PC-3 (cell line): ENCODE data around the gene CCS. TPM values are rescaled to one million over a fixed set of nuclear protein-coding genes. Genes with fewer than 3 reads are reported as not detected.

Source experiments
- ATAC-seq: fragments of 200-7000 bp; cut with Tn5 transposase; 2 replicates; pipeline ENCODE4 v1.9.1; 2020; ENCODE audit warnings: mild to moderate bottlenecking, moderate library complexity
- BruUV-seq: library from RNA; stranded (reverse); fragments of 400-500 nt; replicated peaks from 2 replicates; lab custom pipeline; 2021; lab: Mats Ljungman, UMichigan
- CTCF ChIA-PET: fragments of 300-600 bp; sonication (Branson Sonifier 250); formaldehyde crosslinking; loops from one replicate; lab custom pipeline; 2022; ENCODE audit warnings: antibody characterized with exemption; lab: Charles Lee
- POLR2A ChIA-PET: fragments of 300-600 bp; sonication (Branson Sonifier 250); formaldehyde crosslinking; loops from one replicate; lab custom pipeline; 2022; ENCODE audit warnings: antibody characterized with exemption; ENCODE audit not compliant: unreplicated experiment; lab: Charles Lee
- DNase-seq: peaks from one replicate; pipeline ENCODE4 v3.0.0-alpha.2; 2015
- H2AFZ ChIP-seq: fragments of 300-600 bp; sonication (generic); 2 replicates; pipeline ENCODE4 v1.6.0; 2016; ENCODE audit warnings: antibody characterized with exemption, low read length
- H3F3A ChIP-seq: fragments of 300-600 bp; sonication (generic); one replicate; pipeline ENCODE4 v1.6.0; 2017; ENCODE audit warnings: antibody characterized with exemption, low read length, control low read depth, mild to moderate bottlenecking; ENCODE audit not compliant: unreplicated experiment
- H3K27ac ChIP-seq: fragments of 300-600 bp; sonication (generic); 2 replicates; pipeline ENCODE4 v1.5.1; 2016; ENCODE audit warnings: mild to moderate bottlenecking, low read length
- H3K27me3 ChIP-seq: fragments of 300-600 bp; sonication (generic); 2 replicates; pipeline ENCODE4 v1.6.1; 2016; ENCODE audit warnings: low read length, mixed read lengths
- H3K36me3 ChIP-seq: fragments of 300-600 bp; sonication (generic); 2 replicates; pipeline ENCODE4 v1.6.1; 2016; ENCODE audit warnings: low read depth, mixed run types, low read length, mixed read lengths
- H3K4me1 ChIP-seq: fragments of 300-600 bp; sonication (generic); 2 replicates; pipeline ENCODE4 v1.5.1; 2016; ENCODE audit warnings: low read length; ENCODE audit not compliant: insufficient read depth
- H3K4me2 ChIP-seq: fragments of 300-600 bp; sonication (generic); 2 replicates; pipeline ENCODE4 v1.6.0; 2016; ENCODE audit warnings: low read length
- H3K4me3 ChIP-seq: fragments of 300-600 bp; sonication (generic); 2 replicates; pipeline ENCODE4 v1.5.1; 2016; ENCODE audit warnings: mild to moderate bottlenecking, low read length, mixed read lengths
- H3K79me2 ChIP-seq: fragments of 300-600 bp; sonication (generic); 2 replicates; pipeline ENCODE4 v1.6.1; 2017; ENCODE audit warnings: low read length, mixed read lengths
- H3K9ac ChIP-seq: fragments of 300-600 bp; sonication (generic); 2 replicates; pipeline ENCODE4 v1.6.0; 2016; ENCODE audit warnings: mild to moderate bottlenecking, low read length
- H3K9me2 ChIP-seq: fragments of 300-600 bp; sonication (generic); replicated peaks from 2 replicates; pipeline ENCODE4 v1.6.1; 2016; ENCODE audit warnings: mixed run types, low read length, mixed read lengths
- H3K9me3 ChIP-seq: fragments of 300-600 bp; sonication (generic); 2 replicates; pipeline ENCODE4 v1.6.1; 2016; ENCODE audit warnings: low read length, mixed read lengths
- H4K20me1 ChIP-seq: fragments of 300-600 bp; sonication (generic); 2 replicates; pipeline ENCODE4 v1.6.1; 2016; ENCODE audit warnings: low read length, mixed read lengths
- CTCF ChIP-seq: fragments of 300-600 bp; sonication (generic); conservative IDR thresholded peaks from 2 replicates; pipeline ENCODE4 v1.5.1; 2017; ENCODE audit warnings: antibody characterized with exemption, low read depth, mild to moderate bottlenecking, low read length
- EZH2 ChIP-seq: fragments of 300-600 bp; sonication (generic); IDR thresholded peaks from one replicate; pipeline ENCODE4 v1.6.1; 2017; ENCODE audit warnings: antibody characterized with exemption, mild to moderate bottlenecking, low read length; ENCODE audit not compliant: unreplicated experiment
- EZH2phosphoT487 ChIP-seq: fragments of 300-600 bp; sonication (generic); IDR thresholded peaks from 2 replicates; pipeline ENCODE4 v1.6.1; 2018; ENCODE audit warnings: mild to moderate bottlenecking, antibody characterized with exemption, low read length, borderline replicate concordance
- intact Hi-C: fragments of 100-400 bp; cut with micrococcal nuclease; formaldehyde crosslinking; loops from 2 replicates; pipeline ENCODE4 v1.9.0; 2023
- total RNA-seq: library from RNA; depleted of rRNA; stranded (reverse); fragments of >200 nt; gene quantifications from 2 replicates; pipeline ENCODE4 v1.2.3, GENCODE V29; 2014

CCS gene
- total RNA-seq, 1 experiment from 2014 or later, result 43.8 TPM

GRCh38 chr11:66600219-66600618 lies 7.2 kb downstream of the CCS start:
- ATAC-seq (no peak), DNase-seq (no peak)
- ChIA-PET CTCF (no interaction called here), POLR2A (no interaction called here)
- Histone ChIP-seq H3K9me2 (no peaks in the 10 kb centered on the region), H3F3A (no peaks in the 10 kb centered on the region), H3K27me3 (no peaks in the 10 kb centered on the region), H4K20me1 (no peaks in the 10 kb centered on the region), H3K9ac (no peak overlapping the region), H3K4me1 (no peaks in the 10 kb centered on the region), H3K4me2 (no peak overlapping the region), H3K36me3 (peaks cover 11% of the 10 kb centered on the region; the same call in 1 of the 2 replicates), H3K4me3 (no peak overlapping the region), H3K79me2 (0 out of 2 replicates have a peak, but pooled peaks cover 3% of the 10 kb centered on the region), H3K27ac (no peak overlapping the region), H2AFZ (no peak overlapping the region), H3K9me3 (no peaks in the 10 kb centered on the region)
- BruUV-seq, result no TSS peak
- intact Hi-C loops, result no loop called here
- TF ChIP-seq EZH2 (no peak), EZH2phosphoT487 (no peak), CTCF (no peak)

- no peak overlapping the region for H3K9ac ChIP-seq
- peaks cover 11% of the 10 kb centered on the region; the same call in 1 of the 2 replicates for H3K36me3 ChIP-seq
- TF ChIP-seq EZH2phosphoT487 (no peak), EZH2 (no peak), CTCF (no peak)
Observed at GRCh38 chr11:66600631-66601233, 7.7 kb downstream of the CCS start.

DNA sequence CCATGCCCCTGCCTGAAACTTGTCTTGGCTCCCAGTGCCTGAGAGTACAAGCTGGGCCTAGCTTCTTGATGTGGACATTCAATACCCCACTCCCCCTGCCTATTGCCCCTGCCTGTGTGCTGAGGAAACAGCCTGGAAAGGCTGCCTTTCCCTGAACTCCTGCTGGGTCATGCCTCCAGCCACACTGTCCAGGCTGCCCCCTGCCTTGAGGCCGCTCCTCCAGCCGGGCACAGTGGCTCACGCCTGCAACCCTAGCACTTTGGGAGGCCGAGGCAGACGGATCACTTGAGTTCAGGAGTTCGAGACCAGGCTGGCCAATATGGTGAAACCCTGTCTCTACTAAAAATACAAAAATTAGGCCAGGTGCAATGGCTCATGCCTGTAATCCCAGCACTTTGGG lies 10.1 kb downstream of the CCS start:
- intact Hi-C loops, result no loop called here
- CTCF ChIA-PET, result no interaction called here
- BruUV-seq, result no TSS peak
- H3K9me2 ChIP-seq, result no peaks in the 10 kb centered on the region
- H3K9ac ChIP-seq, result no peak overlapping the region
- no peak for DNase-seq
- POLR2A ChIA-PET, result no interaction called here
- no peak for ATAC-seq
- H3K27ac ChIP-seq, result no peak overlapping the region
- no peaks in the 10 kb centered on the region for H3K79me2 ChIP-seq
- H3K27me3 ChIP-seq, result no peaks in the 10 kb centered on the region
- no peak overlapping the region for H3K4me3 ChIP-seq
- no peaks in the 10 kb centered on the region for H3K9me3 ChIP-seq
- H2AFZ ChIP-seq, result no peak overlapping the region
- no peaks in the 10 kb centered on the region for H4K20me1 ChIP-seq
- no peaks in the 10 kb centered on the region for H3K4me1 ChIP-seq
- peaks cover 11% of the 10 kb centered on the region; the same call in 1 of the 2 replicates for H3K36me3 ChIP-seq
- no peaks in the 10 kb centered on the region for H3F3A ChIP-seq
- H3K4me2 ChIP-seq, result no peak overlapping the region
- no peak for TF ChIP-seq EZH2
- TF ChIP-seq EZH2phosphoT487, result no peak
- no peak for TF ChIP-seq CTCF

More at GRCh38 chr11:66600631-66601233, 7.7 kb downstream of the CCS start:
- Histone ChIP-seq H3K27me3 (no peaks in the 10 kb centered on the region), H3K4me2 (no peak overlapping the region), H4K20me1 (no peaks in the 10 kb centered on the region), H3K4me1 (no peaks in the 10 kb centered on the region), H3K27ac (no peak overlapping the region), H2AFZ (no peak overlapping the region), H3K9me3 (no peaks in the 10 kb centered on the region), H3K9me2 (no peaks in the 10 kb centered on the region), H3K4me3 (no peak overlapping the region), H3F3A (no peaks in the 10 kb centered on the region), H3K79me2 (no peaks in the 10 kb centered on the region)
- DNase-seq, result no peak
- ChIA-PET CTCF (no interaction called here), POLR2A (no interaction called here)
- no TSS peak for BruUV-seq
- no peak for ATAC-seq
- intact Hi-C loops, result no loop called here
